Measurements from ENCODE around the gene SHISA2. TPM values are rescaled to one million over a fixed set of nuclear protein-coding genes. Genes with fewer than 3 reads are reported as not detected.
"Not testable (repeated sequence)": the region's sequence is repeated elsewhere in the genome, so short reads cannot be mapped to it uniquely, and the experiment has no call there.

Gene SHISA2
- total and polyA plus RNA-seq, 2 of the 13 experiments (the other 11 are each of a cell fraction or from before 2014, with no cell fraction given): not detected

DNA sequence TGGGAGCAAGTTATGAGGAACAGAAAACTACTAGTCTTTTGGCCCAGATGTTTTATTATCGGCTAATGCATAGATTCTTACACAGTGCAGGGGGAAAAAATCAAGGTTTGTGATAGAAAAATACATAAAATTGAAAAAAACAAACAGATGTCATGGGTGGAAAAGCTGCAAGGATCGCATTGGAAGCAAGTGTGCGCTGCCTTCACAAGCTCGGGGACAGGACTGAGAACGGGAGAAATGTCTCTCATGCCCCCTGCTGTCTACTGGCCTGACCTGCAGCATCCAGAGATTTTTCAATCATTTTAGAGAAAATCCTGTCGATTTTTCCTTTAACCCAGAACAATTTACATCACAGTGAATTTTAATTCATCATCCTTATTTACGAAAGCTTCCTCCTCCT, 20.5 kb upstream of the SHISA2 start:
- POLR2A ChIA-PET; H3K27ac ChIP-seq (ENCODE audit: extremely low read length, insufficient read depth, low read length); H3K27me3 ChIP-seq (ENCODE audit: control insufficient read depth in 1 of 2, insufficient read depth in 2 of 2, low read length in 2 of 2); H3K4me3 ChIP-seq (replicated peaks in 1 of 3; ENCODE audit: insufficient read depth in 1 of 3, low read depth in 2 of 3, low read length in 3 of 3); H3K4me2 ChIP-seq (ENCODE audit: low read depth, low read length); BruUV-seq (replicated peaks); in situ Hi-C loops (cut with HindIII; ENCODE audit: extremely low pct_ligation_motif_present, low pct_unique_long_range_greater_than_20kb); H3K79me2 ChIP-seq (ENCODE audit: insufficient read depth, low read length); H3K9ac ChIP-seq (ENCODE audit: insufficient read depth, low read depth, low read length); H3K36me3 ChIP-seq (replicated peaks in 1 of 2; ENCODE audit: control insufficient read depth in 1 of 2, insufficient read depth in 2 of 2, low read length in 2 of 2); H4K20me1 ChIP-seq (ENCODE audit: insufficient read depth, low read length); DNase-seq (ENCODE audit: low spot score); H3K9me3 ChIP-seq (ENCODE audit: low read length); H2AFZ ChIP-seq (ENCODE audit: low read length): not testable (repeated sequence)
- intact Hi-C loops (cut with micrococcal nuclease; ENCODE audit: unreplicated experiment): loop anchor here (1.0 kb wide), 1 partner anchor 498 kb away; no protein-coding TSS in a partner anchor
- H3K4me1 ChIP-seq (ENCODE audit: insufficient read depth, low read length): peaks cover 12% of the 10 kb centered on the region
- CTCF ChIA-PET (ENCODE audit: low intra/inter-chr PET ratio, low total read pairs): interaction anchor here (1.5 to 1.6 kb wide), 2 partner anchors 498 to 563 kb away, joined by 3 to 9 read pairs; no protein-coding TSS in a partner anchor
- ATAC-seq: peak; percentile 86
- peak; percentile 99 for FAIRE-seq
- WGBS (ENCODE audit: low lambda C conversion rate): 3% methylated on average over 5 of the region's 7 CpGs

DNA sequence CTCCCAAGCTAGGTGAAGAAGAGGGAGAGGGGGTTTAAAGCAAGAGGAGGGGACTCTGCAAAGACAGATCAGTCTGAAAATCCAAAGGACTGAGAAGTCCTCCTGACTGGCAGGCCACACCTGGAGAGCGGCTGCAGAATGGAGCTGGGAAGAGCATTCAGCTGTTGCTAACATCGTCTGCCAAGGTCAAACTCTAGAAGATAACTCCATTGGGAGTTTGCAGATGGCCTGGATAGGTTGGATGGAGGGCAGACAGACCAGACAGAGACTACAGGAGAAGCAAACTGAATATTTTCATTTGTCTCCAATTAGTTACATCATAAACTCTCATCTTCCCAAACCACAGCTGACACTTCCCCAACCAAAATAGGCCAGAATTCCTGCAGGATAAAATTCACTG, 19.9 kb upstream of the SHISA2 start:
- H3K79me2 ChIP-seq (ENCODE audit: insufficient read depth, low read length): no peaks in the 10 kb centered on the region
- no peaks in the 10 kb centered on the region for H3K36me3 ChIP-seq (replicated peaks in 1 of 2; ENCODE audit: control insufficient read depth in 1 of 2, insufficient read depth in 2 of 2, low read length in 2 of 2)
- ChIA-PET POLR2A (no interaction called here), CTCF (ENCODE audit: low intra/inter-chr PET ratio, low total read pairs) (interaction anchor here (1.5 to 1.6 kb wide), 2 partner anchors 497 to 562 kb away, joined by 3 to 9 read pairs; no protein-coding TSS in a partner anchor)
- BruUV-seq (replicated peaks): no TSS peak
- DNase-seq (ENCODE audit: low spot score) (no peak), ATAC-seq (no peak), FAIRE-seq (no peak)
- intact Hi-C loops (cut with micrococcal nuclease; ENCODE audit: unreplicated experiment): loop anchor here (1.0 kb wide), 1 partner anchor 497 kb away; no protein-coding TSS in a partner anchor
- no peak overlapping the region for H3K4me2 ChIP-seq (ENCODE audit: low read depth, low read length)
- no peak overlapping the region for H3K9ac ChIP-seq (ENCODE audit: insufficient read depth, low read depth, low read length)
- H2AFZ ChIP-seq (ENCODE audit: low read length): no peak overlapping the region
- in situ Hi-C loops (cut with HindIII; ENCODE audit: extremely low pct_ligation_motif_present, low pct_unique_long_range_greater_than_20kb): no loop called here
- H3K27ac ChIP-seq (ENCODE audit: extremely low read length, insufficient read depth, low read length): no peak overlapping the region
- TF ChIP-seq SNAPC2 (CRISPR knock-in tag; IDR thresholded peaks at IDR 0.05) (no peak), FOXC1 (CRISPR knock-in tag; IDR thresholded peaks at IDR 0.05; ENCODE audit: borderline replicate concordance) (no peak)
- WGBS (ENCODE audit: low lambda C conversion rate): 8% methylated on average over 2 of the region's 2 CpGs
- no peaks in the 10 kb centered on the region for H4K20me1 ChIP-seq (ENCODE audit: insufficient read depth, low read length)
- no peaks in the 10 kb centered on the region for H3K9me3 ChIP-seq (ENCODE audit: low read length)
- H3K4me1 ChIP-seq (ENCODE audit: insufficient read depth, low read length): peaks cover 12% of the 10 kb centered on the region
- no peak overlapping the region for H3K4me3 ChIP-seq (replicated peaks in 1 of 3; ENCODE audit: insufficient read depth in 1 of 3, low read depth in 2 of 3, low read length in 3 of 3)
- H3K27me3 ChIP-seq (ENCODE audit: control insufficient read depth in 1 of 2, insufficient read depth in 2 of 2, low read length in 2 of 2): peaks cover 0 to 6% of the 10 kb centered on the region in 2 experiments; a peak in 2 of 5 replicates

DNA sequence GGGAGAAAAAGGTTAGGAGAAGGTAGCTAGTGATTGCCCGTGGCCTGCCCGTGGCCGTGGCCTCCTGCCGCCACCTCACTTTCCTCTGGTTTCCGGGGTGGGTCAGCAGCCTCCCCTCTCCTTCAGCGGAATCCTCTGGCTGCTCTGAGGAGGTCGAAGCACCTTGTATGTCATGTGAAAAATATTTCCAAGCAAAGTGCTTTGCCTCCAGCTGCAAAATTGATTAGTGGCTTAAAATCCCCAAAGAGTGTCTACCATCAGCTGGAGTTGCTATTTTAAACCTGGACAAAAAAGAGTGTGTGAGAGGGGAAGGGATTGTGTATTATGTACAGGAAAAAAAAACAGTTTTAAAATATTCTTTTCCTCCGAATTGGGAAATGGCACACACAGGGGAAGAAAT, 17.8 kb upstream of the SHISA2 start:
- not testable (repeated sequence) for FAIRE-seq

DNA sequence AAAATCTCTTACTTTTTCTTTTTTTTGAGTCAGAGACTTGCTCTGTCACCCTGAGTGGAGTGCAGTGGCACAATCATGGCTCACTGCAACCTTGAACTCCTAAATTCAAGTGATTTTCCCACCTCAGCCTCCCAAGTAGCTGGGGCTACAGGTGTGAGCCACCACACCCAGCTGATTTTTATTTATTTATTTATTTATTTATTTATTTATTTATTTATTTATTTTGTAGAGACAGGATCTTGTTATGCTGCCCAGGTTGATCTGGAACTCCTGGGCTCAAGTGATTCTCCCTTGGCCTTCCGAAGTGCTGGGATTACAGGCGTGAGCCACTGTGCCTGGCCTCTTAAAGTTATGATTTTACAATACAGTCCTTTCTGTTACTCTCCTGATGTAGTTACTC, 16.6 kb upstream of the SHISA2 start:
- CTCF ChIA-PET (ENCODE audit: low intra/inter-chr PET ratio, low total read pairs); DNase-seq (ENCODE audit: low spot score); H3K27me3 ChIP-seq (ENCODE audit: control insufficient read depth in 1 of 2, insufficient read depth in 2 of 2, low read length in 2 of 2); intact Hi-C loops (cut with micrococcal nuclease; ENCODE audit: unreplicated experiment); H4K20me1 ChIP-seq (ENCODE audit: insufficient read depth, low read length); H3K36me3 ChIP-seq (replicated peaks in 1 of 2; ENCODE audit: control insufficient read depth in 1 of 2, insufficient read depth in 2 of 2, low read length in 2 of 2); H3K9ac ChIP-seq (ENCODE audit: insufficient read depth, low read depth, low read length); POLR2A ChIA-PET; H3K4me1 ChIP-seq (ENCODE audit: insufficient read depth, low read length); ATAC-seq; BruUV-seq (replicated peaks); H3K4me3 ChIP-seq (replicated peaks in 1 of 3; ENCODE audit: insufficient read depth in 1 of 3, low read depth in 2 of 3, low read length in 3 of 3); H3K27ac ChIP-seq (ENCODE audit: extremely low read length, insufficient read depth, low read length); H3K4me2 ChIP-seq (ENCODE audit: low read depth, low read length); H2AFZ ChIP-seq (ENCODE audit: low read length); FAIRE-seq; H3K9me3 ChIP-seq (ENCODE audit: low read length); in situ Hi-C loops (cut with HindIII; ENCODE audit: extremely low pct_ligation_motif_present, low pct_unique_long_range_greater_than_20kb); H3K79me2 ChIP-seq (ENCODE audit: insufficient read depth, low read length): not testable (repeated sequence)
- 53% methylated on average over 2 of the region's 2 CpGs for WGBS (ENCODE audit: low lambda C conversion rate)

More for the DNA sequence above, 17.8 kb upstream of the SHISA2 start:
- H3K79me2 ChIP-seq (ENCODE audit: insufficient read depth, low read length); H2AFZ ChIP-seq (ENCODE audit: low read length); H3K27ac ChIP-seq (ENCODE audit: extremely low read length, insufficient read depth, low read length); H4K20me1 ChIP-seq (ENCODE audit: insufficient read depth, low read length); H3K36me3 ChIP-seq (replicated peaks in 1 of 2; ENCODE audit: control insufficient read depth in 1 of 2, insufficient read depth in 2 of 2, low read length in 2 of 2); H3K9me3 ChIP-seq (ENCODE audit: low read length); POLR2A ChIA-PET; DNase-seq (ENCODE audit: low spot score); H3K27me3 ChIP-seq (ENCODE audit: control insufficient read depth in 1 of 2, insufficient read depth in 2 of 2, low read length in 2 of 2); CTCF ChIA-PET (ENCODE audit: low intra/inter-chr PET ratio, low total read pairs); ATAC-seq; H3K4me1 ChIP-seq (ENCODE audit: insufficient read depth, low read length); intact Hi-C loops (cut with micrococcal nuclease; ENCODE audit: unreplicated experiment); BruUV-seq (replicated peaks); H3K4me3 ChIP-seq (replicated peaks in 1 of 3; ENCODE audit: insufficient read depth in 1 of 3, low read depth in 2 of 3, low read length in 3 of 3); H3K4me2 ChIP-seq (ENCODE audit: low read depth, low read length); in situ Hi-C loops (cut with HindIII; ENCODE audit: extremely low pct_ligation_motif_present, low pct_unique_long_range_greater_than_20kb); H3K9ac ChIP-seq (ENCODE audit: insufficient read depth, low read depth, low read length): not testable (repeated sequence)
- WGBS (ENCODE audit: low lambda C conversion rate): 18% methylated on average over 8 of the region's 8 CpGs

Measured in HepG2 (cell line).